RKO (cell line): ENCODE data around the gene DOCK11.
A peak's percentile ranks its signal among the peaks of the same experiment; 100 is the strongest.
"Not testable (repeated sequence)": the region's sequence is repeated elsewhere in the genome, so short reads cannot be mapped to it uniquely, and the experiment has no call there.

Experiments
- DNase-seq: peaks from one replicate; pipeline ENCODE4 v3.0.0-alpha.2; 2016; ENCODE audit warnings: low spot score

The DOCK11 gene

DNA sequence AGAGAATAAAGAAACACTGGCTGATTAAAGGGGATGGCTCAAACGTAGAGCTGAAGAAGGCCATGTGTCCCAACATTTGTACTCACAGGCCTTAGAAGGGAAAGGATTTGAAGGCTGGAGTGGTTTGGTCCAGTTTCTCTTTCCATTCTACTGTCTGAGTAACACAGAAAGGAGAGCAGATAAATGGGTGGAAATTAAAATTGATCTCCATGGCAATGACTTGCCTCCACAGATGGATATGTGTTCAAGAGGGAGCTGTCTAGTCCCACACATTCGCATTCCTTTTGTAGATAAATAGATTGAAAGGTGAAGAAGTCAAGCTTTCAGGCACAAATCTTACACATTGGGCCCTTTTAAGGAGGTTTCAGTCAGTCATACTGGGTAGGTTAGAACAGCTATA lies 74.6 kb downstream of the DOCK11 start:
- no peak for DNase-seq

DNA sequence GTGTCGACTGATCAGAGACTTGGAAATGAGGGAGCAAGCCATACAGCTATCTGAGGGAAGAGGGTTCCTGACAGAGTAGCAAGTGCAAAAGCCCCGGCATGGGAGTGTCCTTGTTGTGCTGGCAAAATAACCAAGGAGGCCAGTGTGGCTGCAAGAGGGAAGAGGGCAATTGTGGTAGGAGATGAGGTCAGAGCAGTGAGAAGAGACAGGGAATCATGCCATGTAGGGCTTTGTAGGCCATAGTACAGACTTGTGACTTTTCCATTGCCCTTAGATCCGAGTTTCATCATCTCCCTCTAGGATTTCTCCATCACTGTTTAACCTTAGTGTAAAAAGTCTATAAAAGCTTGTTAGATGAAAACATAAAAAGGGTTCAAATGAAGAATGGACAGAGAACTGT lies 76.2 kb downstream of the DOCK11 start:
- no peak for DNase-seq

DNA sequence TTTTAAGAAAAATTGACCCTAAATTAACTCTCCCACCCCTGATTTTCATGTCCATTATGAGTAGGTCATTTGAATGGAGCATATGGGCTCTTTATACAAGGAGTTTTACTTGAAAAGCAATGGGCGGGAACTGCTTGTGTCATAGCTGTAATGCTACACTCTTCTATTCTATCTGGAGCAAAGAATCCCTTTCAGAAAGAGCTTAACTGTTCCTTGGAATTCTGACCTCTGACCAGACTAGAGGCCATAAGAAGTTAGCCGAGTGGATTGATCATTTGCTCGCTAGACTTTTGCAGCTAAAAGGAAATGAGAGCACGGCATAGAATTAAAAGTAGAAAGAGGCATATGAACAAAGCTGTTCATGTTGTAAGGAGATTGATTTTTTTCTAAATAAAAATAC lies 79.1 kb downstream of the DOCK11 start:
- no peak for DNase-seq

DNA sequence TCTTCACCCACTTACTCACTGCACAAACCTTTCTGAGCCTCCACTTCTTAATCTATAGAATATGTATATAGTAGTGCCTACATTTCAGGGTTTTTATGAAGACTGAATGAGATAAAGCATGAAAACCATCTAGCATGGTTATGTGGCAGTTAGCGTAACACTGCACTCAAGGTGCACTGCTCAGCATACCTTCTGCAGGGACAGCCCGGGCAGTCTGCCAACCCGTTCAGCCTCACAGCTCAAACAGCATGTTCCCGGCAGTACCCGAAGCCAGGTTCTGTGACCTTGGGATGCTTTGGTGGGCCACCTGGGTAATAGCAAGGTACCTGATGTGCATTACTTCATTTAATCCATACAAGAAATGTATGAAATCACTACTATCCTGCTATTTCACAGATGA lies 81.4 kb downstream of the DOCK11 start:
- no peak for DNase-seq

DNA sequence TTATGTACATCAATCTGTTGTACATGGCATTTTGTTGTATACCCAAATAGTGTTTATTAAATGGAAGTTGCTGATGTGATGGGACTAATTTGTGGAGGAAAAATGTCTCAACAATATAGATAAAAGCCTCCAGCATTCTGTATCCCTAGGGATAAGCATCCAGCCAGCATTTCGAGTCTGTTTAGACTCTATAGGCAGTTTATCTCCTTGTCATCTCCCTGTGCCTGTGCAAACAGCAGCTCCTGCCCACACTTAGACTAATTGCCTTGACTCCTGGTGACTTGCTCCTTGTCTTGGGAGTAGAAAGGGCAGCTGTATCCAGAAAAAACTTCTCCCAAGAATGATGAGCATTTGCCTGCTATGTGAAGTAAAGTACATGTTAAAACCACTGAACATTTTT lies 83.8 kb downstream of the DOCK11 start:
- DNase-seq = no peak

DNA sequence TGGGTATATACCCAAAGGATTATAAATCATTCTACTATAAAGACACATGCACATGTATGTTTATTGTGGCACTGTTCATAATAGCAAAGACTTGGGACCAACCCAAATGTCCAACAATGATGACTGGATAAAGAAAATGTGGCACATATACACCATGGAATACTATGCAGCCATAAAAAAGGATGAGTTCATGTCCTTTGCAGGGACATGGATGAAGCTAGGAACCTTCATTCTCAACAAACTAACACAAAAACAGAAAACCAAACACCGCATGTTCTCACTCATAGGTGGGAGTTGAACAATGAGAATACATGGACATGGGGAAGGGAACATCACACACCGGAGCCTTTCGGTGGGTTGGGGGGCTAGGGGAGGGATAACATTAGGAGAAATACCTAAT lies 87.3 kb downstream of the DOCK11 start:
- DNase-seq = not testable (repeated sequence)

DNA sequence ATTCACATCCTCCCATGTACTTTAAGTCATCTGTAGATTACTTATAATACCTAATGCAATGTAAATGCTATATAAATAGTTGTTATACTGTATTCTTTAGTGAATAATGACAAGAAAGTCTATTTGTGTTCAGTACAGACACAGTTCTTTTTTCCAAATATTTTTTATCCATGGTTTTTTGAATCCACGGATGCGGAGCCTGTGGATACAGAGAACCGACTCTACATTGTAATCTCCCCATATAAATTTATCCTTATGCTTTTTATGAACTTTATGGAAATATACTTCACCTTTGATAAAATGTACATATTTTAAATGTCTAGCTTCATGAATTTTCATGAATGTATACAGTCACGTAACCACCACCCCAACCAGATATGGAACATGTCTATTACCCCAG lies 88.2 kb downstream of the DOCK11 start:
- DNase-seq = no peak

DNA sequence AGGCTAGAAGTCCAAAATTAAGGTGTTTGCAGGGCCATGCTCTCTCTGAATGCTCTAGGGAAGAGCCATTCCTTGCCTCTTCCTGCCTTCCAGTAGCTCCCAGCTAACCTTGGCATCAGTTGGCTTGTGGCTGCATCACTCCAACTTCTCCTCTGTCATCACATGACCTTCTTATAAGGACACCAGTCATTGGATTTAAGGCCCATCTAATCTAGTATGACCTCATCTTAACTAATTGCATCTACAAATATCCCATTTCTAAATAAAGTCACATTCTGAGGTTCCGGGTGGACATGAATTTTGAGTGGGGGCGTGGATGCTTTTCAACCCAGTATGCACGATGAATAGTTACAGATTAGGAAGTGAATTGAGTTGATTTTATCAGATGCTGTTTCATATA lies 89.7 kb downstream of the DOCK11 start:
- DNase-seq = no peak

DNA sequence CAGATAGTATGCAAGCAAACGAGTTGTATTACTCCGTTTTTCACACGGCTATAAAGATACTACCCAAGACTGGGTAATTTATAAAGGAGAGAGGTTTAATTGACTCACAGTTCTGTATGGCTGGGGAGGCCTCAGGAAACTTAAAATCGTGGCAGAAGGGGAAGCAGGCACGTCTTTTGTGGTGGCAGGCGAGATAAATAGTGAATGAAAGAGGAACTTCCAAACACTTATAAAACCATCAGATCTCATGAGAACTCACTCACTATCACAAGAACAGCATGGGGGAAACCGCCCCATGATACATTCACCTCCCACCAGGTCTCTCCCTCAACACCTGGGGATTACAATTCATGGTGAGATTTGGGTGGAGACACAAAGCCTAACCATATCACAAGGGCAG lies 90.6 kb downstream of the DOCK11 start:
- DNase-seq = not testable (repeated sequence)

DNA sequence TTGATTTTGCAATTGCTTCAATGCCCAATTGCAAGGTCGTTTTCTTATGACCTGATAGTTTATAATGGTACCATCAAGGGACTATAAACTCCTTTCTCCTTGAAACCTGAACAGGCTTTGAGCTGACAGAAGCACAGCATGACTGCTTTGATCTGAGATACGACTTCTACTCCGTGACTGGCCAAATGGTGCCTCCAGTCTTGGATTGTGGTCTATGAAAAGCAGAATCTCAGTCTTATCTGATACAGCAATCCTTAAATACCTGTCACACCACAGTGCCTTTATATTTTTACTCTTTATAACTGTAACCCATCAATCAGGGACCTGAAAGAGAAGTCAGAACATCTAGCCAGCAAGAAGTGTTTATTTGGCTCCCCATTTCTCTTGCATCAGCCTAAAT lies 93.1 kb downstream of the DOCK11 start:
- DNase-seq = no peak

DNA sequence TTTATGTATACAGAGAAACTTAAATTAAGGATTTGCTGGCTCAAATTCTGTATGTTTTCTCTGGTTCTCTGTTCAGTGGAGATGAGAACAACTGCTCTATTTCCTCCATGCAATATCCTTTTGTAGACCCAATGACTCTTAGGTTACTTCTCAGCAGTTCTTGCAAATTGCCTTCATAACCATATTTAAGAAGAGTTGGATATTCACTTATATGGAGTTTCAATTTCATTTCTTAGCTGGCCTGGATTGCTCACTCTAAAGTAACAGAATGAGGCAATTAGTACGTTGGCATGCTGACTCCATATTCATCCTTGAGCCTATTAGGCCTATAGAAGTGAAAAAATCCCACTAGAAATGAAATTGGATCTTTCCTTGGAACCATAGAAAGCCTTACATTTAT lies 93.6 kb downstream of the DOCK11 start:
- no peak for DNase-seq

DNA sequence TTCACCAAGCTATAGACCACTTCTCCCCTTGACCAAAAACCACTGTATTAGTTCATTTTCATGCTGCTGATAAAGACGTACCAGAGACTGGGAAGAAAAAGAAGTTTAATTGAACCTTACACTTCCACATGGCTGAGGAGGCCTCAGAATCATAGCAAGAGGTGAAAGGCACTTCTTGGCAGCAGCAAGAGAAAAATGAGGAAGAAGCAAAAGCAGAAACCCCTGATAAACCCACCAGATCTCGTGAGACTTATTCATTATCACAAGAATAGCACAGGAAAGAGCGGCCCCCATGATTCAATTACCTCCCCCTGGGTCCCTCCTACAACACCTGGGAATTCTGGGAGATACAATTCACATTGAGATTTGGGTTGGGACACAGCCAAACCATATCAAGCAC lies 97.8 kb downstream of the DOCK11 start:
- no peak for DNase-seq

DNA sequence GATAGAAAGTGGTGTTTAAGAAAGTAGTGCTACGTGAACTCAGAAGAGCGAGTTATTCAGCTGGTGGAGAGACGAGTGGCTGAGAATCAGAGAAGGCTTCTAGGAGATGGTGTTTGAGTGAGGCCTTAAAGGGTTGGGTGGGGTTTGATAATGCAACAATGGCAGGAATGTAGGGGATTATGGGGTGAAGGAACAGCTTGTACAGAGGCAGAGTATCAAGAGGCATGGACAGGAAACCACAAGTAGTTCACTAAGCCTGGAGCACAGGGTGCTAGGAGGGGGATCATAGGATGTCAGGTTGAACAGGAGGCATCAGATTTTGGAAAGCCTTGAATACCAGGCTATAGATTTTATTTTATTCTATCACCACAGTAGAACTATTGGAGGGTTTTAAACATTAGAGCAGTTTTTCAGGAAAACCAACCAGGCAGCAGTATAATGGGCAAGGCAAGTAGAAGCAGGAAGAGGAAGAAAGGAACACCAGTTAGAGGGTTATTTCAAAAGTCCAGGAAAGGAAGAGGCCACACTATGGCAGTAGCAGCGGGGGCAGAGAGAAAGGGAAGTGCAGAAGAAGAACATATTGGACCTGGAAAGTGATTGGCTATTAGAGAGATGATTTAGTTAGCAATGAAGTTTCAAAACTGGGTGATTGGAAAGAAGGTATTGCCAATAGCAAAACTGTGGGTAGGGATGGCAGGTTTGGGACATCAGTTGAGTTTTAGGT lies 99.2 kb downstream of the DOCK11 start:
- DNase-seq = no peak

DNA sequence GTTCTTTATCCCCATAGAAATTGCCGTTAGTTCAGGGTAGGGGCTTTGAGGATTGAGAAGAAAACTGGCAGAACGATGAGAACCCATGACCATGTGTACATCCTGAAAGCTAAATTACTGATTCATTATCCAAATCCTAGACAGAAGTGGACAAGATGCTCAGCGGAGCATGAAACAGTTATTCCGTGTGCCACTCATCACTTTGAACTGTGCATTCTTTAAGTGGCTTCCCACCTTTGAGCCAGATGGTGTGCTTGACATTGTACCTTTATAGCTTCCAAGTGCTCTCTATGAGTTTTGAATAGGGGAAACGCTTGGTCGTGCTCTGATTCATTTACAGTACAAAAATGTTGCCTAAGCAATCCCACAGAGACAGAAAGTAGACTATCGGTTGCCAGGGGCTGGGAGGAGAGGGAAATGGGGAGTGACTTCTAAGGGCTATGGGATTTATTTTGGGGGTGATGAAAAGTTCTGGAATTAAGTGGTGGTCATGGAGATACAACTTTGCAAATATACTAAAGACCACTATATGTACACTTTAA lies 100.0 kb downstream of the DOCK11 start:
- DNase-seq = no peak

DNA sequence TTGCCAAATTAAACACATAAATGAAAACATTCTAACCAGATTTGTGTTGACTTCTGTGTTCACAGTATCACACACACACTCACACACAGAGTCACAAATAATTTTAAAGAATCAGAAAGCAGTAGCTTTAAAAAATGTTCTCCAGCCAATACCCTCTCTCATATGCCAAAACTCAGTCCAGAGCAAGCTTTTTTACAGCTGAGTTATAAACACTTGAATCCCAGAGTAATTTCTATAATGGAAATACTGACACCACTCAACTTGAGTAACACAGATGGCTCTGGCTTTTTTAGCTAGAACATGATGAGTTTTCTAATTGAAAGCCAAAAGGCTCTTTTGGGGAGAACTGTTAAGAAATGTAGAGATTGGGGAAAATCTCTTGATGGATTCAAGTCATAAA lies 100.8 kb downstream of the DOCK11 start:
- no peak for DNase-seq

DNA sequence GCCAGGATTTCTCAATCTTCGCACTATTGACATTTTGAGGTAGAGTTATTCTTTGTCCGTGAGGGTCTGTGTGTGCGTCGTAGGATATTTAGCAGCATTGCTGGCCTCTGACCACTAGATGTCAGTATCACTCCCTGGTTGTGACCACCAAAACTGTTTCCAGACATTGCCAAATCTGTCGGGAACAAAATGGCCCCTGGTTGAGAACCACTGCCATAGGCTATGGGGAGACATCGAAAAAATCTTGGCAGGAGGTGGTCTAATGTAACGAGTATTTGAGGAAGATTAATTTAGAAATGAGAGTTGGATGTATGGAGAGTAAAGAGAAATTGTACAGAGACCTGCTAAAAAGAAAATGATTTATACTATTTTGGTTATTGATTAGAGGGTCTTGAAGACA lies 108.4 kb downstream of the DOCK11 start:
- DNase-seq = peak; percentile 78

DNA sequence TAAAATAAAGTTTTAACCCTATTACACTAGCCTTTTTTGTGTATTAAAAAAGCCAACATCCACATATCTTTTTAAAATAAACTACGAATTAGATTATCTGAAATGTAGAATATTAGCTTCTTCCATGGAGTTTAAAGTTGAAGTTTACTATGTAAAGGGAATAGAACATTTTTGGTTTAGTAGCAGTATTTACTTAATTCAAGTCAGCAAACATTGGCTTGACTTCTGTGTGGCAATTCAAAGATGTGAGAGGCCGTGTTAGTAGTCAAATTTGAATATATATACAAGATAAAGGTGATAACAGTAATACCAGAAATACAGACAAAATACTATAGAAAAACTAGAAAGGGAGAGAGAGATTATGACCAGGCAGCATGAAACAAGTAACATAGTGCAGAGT lies 116.7 kb downstream of the DOCK11 start:
- no peak for DNase-seq

DNA sequence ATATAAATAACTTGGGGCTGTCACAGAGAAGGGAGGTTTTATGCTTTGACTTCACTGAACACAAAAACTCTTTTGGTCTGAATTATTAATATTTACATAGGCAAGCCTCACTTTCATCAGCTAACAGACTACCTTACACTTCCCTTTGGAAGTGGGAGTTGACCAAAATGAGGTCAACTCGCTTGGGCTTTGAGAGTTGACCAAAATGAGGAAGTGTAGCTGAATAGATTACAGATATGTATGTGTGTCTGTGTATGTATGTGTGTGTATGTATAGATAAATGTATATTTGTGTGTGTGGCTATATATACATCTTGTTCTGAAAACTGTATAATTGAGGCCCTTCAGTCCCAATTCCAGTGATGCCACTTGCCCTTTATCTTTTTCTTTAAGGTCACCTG lies 118.5 kb downstream of the DOCK11 start:
- DNase-seq = no peak

DNA sequence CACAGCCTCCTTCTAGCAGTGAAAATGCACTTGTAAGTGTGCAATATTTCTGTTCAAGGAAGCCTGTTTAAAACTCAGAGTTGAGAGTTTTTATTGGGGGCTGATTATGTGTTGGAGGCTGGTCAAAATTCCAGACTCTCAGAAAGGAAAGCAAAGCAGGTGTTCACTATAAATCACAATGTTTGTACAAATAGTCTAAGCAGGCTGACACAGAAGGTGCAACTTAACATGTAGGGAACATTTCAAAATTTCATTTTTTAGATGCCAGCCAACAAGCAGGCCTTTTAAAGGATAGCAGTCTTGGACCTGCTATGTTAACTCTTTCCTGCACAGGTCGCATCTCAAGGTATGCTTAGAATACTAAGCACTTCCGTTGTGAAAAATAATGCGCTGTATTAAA lies 119.5 kb downstream of the DOCK11 start:
- DNase-seq = no peak

DNA sequence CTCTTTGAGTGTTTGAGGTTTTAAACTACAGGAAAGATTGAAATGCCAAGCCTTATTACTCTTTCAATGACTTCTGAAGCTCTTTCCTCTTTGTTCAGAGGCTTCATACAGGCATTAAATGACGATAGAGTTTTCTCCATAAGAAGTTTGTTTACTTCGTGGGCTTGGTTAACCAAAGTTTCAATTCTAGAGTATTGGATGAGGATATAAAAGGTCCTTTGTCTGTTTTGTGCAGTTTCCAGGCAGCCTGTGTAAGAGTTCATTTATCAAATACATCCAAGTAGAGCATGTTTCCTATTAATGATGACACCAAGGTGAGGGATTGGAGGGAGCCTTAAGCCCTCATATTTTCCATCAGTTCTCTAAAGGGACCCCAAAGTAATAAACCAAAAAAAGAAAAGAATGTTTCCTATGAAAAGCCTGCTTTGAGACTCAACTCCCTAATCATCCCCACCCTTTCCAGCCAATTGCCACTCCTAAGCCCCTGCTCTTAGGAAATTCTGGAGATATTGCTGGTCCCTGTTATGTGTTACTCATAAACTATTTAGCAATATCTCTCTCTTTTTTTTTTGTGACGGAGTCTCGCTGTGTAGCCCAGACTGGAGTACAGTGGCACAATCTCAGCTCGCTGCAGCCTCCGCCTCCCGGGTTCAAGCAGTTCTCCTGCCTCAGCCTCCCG lies 125.6 kb downstream of the DOCK11 start:
- DNase-seq = no peak

DNA sequence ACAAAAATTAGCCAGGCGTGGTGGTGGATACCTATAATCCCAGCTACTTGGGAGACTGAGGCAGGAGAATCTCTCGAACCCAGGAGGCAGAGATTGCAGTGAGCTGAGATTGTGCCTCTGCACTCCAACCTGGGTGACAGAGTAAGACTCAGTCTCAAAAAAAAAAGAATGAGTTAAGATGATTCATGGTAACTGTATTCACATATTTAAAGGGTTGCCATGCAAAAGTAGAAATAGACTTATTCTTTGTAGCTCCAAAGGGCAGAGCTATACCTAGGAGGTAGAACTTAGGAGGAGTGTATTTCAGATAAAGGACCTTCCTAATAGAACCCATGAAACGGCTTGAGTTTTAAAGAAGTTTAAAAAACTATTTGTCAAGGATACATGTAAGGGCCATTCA lies 127.4 kb downstream of the DOCK11 start:
- DNase-seq = peak; percentile 14

DNA sequence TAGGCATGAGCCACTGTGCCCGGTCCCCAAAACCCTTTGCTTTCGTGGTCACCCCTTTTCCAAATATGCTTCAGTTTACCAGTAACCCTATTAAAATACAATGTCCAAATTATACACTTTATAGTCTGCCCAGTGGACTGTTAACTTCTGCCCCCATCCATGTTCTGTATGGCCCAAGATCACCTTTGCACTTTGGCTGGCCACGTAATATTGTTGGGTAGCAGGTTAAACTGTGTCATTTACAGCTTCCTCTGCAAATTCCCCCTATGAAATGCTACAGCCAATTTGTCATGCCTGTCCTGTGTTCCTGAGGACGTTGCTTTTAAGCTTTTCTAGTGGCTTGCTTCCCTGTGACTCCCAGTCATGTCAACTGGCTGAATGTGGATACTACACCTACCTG lies 130.7 kb downstream of the DOCK11 start:
- DNase-seq = no peak

DNA sequence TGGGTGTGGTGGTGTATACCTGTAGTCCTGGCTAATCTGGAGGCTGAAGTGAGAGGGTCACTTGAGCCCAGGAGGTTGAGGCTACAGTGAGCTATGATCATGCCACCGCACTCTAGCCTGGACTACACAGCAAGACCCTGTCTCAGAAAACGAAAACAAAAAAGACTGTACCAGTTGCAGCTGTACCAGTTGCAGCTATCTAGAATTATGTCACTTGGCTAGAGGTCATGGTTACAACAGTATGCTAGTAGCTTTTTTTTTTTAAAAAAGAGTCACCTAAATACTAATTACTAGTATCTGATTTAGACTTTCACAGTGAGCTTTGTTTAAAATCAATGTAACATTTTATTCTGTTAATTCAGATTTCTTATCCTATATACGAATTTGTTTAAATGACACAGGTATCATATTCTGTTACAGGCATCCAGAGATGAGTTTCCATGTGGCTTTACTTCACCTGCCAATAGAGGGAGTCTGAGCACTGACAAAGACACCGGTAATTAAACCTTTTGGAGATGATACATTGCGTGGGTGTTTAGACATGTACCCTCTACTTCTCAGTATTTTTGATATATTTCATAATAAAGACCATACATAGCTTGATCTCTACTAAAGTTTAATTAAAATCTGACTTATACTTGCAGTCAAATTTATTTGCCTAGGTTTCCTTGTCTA lies 131.6 kb downstream of the DOCK11 start:
- peak; percentile 25 for DNase-seq
